G401 (cell line): ENCODE measurements around the gene SMIM20. TPM values are rescaled to one million over a fixed set of nuclear protein-coding genes. Genes with fewer than 3 reads are reported as not detected.

Source experiments
- DNase-seq: peaks from one replicate; pipeline ENCODE4 v3.0.0-alpha.2; 2015; ENCODE audit warnings: low spot score
- in situ Hi-C: cut with HindIII; loops from 2 replicates; pipeline ENCODE4 v1.10.0; 2016; ENCODE audit warnings: low sequenced_read_pairs, mixed read lengths
- total RNA-seq: library from RNA; depleted of rRNA; stranded (reverse); fragments of >200 nt; shearing (Covaris generic); gene quantifications from 2 replicates; pipeline ENCODE4 v1.2.3, GENCODE V29; 2014

Gene SMIM20
- total RNA-seq, 1 experiment from 2014 or later: 111 TPM

DNA sequence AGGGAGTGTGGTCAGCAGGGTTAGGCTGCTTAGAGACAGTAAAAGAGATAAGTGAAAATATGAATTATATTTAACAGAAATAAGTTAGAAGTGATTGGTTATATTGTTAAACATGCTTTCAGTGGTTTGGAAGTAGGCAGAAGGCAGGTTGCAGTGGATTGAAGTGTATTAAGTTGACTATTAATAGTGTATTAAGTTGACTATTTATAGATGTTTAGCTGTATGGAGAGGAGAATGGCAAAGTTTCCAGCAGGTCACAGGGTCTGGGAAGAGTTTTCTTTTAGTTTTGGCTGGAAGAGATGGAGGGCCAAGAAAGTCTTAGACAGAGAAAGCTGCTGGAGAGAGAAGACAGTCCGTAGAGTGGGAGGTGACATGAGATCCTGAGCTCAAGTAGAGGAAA lies 7.9 kb downstream of the SMIM20 start:
- in situ Hi-C loops: no loop called here
- DNase-seq: no peak

DNA sequence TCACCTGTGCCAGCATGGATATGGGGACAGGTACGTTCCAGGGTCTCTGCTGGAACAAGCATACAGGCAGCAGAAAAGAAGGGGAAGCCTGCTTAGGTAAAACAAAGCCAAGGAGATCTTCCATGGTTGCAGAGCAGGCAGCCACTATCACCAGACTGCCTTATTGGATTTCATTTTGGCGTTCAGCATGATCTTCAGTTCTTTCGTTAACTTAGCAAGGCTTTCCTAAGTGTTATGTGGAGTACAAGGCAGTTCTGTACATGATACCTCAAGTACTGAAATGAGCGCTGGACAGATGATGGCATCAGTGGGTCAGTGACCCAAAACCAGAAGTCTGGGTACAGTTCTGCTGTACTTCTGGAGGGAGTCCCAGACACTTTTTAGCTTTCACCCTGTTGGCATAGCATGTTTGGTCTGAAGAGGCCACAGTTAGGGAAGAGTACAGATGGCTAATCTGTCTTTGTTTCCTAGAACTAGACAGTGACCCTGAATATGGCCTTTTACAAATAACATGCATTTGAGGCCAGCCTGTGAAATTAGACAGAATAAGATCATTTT lies 8.9 kb downstream of the SMIM20 start:
- DNase-seq: no peak
- in situ Hi-C loops: no loop called here

DNA sequence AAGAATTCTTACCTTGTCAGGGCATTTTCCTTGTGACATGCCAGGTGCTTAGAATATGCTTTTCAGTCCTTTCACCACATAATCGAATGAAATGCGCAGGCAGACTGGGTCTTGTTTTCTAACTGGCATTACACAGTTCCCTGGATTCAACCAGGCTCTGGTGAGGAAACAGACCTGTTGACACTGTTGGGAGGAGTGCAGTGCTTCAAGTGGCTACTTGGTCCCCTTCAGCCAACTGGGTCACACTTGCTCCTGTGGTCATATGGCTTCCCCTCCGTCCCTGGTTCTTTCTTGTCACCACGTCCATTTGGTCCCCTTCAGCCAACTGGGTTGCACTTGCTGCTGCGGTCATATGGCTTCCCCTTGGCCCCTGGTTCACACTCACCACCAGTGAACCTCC lies 9.7 kb downstream of the SMIM20 start:
- in situ Hi-C loops: no loop called here
- DNase-seq: no peak

DNA sequence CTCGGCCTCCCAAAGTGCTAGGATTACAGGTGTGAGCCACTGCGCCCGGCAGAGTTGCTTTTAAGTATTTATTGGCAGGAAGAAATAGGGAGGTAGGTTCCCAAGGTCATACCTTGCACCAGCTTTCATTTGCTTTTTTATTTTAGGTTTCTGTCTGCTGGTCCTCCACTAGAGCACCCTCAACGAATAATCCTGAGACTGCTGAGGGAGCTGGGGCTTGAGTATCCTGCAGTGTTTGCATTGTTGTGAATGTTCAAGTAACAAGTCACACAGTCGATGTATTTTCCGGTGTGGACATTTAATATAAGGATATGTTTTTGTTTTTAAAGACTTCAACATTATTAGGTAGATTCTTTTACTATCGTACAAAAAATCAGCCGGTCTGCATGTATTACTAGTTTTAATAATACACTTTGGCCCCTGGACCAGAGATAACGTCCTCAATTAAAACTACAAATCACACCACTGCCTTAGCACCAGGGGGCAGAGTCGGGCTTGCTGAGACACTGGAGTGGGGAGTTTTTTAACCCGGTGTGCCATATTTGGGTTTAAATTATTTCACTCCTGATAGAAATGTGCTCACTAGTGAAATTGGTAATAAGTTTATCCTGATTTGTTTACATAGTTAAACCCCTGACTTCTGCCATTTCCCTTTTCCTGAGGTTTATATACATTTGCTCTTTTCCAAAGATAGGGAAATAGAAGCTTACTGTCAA lies 11.6 kb downstream of the SMIM20 start:
- in situ Hi-C loops: no loop called here
- DNase-seq: peak; percentile 57

DNA sequence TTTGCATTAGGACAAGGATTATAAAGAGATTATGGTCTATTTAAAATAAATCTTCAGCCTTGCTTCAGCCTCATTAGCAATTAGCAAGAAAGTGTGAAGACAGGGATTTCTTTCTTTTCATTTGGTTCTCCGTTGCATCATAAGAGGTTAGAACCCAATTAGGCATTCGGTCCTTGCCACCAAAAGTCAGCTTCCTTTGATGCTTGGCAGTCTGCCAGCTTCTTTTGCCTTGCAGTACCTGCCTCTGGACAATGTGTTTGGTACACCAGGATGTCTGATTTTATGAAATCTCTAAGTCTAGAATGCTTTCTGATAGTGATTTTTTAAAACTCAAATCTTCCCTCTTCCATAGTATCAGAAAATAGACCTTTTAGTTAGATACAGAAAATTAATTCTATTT lies 12.4 kb downstream of the SMIM20 start:
- in situ Hi-C loops: no loop called here
- peak; percentile 77 for DNase-seq

DNA sequence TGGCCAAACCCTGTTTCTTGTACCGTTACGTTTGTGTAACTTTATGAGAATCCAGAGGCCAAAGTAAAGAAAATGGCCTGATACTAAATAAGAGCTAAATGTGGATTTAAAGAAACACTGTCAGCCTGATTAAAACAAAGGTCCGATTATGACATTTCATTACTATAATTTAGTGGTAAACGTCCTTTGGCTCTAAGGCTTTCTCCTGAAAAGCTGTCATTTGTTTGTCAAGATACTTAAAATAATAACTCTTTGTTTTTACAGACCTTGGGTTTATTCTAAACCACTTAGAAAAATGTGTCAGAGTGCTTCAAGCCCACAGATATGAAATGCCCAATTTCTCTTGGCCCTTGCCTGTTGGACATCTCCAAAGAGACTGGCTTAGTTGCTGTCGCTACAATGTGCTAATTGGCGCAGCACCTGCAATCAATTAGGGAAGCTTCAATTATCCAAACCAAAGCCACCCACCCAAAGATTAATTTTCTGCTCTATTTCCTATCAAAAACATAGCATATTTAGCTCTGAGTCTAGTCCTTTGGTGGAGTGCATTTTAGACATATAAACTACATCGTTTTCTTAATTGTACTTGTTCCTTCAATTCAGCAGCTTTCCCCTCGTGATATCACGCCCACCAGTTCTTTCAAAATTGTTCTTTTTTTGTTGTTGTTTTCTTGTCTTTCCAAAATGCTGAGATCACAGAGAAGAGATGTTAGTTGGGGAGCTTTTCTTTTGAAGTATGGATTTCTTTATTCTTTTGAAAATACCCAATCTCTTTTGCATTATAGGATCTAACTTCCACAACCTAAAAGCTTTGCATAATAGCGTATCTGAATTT lies 13.6 kb downstream of the SMIM20 start:
- in situ Hi-C loops: no loop called here
- DNase-seq: peak; percentile 64

DNA sequence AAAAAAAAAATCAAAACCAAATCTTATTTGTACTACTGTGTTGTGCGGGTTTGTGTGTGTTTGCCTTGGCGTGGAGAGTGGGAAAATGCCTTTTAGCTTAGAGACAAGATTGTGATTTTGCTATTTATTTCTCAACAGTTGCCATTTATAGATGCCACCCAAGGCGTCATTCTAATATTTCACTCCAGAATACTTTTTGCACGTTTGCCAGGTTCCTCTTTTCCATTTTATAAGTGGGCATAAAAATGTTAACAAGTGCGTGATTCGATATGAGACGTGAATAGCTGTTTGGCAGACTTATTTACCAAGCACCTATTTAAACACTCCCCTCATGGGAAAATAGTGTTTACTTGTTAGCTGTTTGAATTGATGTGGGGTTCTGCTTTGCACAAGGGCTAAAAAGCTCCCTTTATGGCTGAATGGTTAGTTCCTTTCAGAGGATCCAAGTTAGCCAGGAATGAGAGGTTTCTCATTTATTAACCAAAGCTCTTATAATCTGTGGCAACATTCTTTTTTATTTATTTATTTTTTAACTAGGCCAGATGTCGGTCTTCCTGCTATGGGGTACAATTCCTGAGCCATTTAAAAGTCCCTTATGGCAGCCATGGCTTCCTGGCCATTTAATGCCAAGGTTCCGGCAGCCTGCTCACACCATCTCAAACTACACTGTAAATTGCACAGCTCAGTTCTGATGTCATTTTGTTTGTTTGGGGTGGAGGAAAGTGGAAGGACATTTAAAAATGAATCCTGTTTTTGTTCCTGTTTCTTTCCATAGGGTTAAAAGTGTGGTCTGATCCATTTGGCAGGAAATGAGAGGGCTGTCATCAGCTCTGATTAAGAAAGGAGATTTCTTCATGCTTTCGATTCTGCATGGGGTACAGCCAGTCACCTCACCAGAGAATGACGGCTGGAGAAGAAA lies 14.6 kb downstream of the SMIM20 start:
- in situ Hi-C loops: no loop called here
- peak; percentile 59 for DNase-seq

DNA sequence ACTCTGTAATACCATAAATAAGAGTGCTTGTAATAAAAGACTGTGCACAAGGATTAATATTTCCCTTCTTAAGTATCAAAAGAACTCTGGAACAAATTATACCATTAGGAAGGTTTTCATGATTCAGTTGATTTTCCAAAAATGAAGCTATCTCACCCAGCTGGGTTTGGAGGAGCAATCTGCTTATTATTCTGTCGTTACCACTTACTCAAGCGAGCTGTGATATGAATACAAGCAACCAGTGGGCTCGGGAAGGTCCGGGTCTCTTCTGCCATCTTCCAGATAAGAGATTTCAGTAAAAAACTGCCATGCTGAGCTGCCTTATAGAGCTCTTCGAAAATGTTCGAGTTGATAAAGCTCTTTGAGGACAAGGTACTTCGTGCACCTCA lies 15.3 kb downstream of the SMIM20 start:
- in situ Hi-C loops: no loop called here
- peak; percentile 53 for DNase-seq

DNA sequence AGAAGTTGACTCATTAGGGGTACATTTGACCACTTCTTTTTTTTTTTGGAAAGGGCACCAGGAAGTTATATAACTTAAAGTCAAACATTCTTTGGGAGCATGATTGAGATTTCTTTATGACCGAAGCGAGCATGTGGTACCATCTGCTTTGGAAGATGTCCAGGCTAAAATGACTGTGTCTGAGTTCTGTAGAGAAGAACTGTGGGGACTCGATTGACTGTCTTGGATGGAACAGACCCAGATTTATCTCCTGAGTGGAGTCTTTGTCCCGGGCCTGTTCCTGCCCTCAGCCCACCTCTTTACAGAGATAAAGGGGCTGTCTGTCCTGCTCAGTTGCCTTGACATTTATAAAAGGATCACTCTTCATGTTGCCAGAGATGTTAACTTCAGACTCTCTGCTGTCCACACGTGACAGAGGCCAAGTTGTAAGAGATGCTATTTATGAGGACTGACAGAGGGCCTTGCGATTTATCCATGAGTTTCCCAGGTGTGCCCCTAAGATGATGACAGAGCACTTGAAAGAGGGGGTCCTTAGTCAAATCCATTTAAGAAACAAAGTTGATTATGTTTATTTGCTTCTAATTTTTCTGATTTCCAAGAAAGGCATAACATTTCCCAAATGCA lies 16.8 kb downstream of the SMIM20 start:
- DNase-seq: peak; percentile 34
- in situ Hi-C loops: no loop called here

DNA sequence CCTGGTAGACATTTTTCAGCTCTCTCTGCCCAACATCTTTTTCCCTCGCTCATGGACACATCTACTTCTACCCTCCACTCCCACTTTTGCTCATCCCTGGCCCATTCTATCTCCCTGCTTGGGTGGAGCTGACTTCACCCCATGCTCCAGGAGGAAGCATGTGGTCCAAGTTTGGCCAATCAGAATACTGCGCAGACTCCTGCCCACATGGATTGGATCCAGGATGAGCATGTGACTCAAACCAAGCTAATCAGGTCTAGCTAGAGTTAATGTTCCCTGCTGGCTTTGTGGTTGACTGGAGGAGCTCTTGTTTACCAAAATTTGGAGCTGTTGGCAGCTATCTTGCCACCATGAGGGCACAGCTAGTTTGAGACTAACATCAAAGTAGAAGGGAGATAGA lies 22.7 kb downstream of the SMIM20 start:
- in situ Hi-C loops: no loop called here
- no peak for DNase-seq

DNA sequence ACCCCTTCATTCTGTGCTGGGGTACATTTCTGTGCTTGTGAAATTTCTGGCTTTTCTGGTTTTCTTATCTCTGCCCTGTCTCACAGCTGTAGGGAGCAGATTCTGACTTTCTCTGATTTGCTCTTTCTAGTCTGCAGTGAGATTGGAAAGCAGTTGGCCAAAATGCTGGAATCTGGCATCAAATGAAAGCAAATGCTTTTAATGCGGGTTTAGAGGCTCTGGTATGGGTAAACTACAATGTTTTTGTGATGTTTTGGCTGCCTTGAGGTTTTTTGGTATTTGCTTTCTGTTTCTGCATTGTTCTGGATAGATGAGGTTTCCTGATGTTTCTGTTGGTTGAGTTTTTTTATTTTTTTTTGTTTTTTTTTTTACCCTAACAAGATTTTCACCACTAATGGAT lies 23.8 kb downstream of the SMIM20 start:
- in situ Hi-C loops: no loop called here

DNA sequence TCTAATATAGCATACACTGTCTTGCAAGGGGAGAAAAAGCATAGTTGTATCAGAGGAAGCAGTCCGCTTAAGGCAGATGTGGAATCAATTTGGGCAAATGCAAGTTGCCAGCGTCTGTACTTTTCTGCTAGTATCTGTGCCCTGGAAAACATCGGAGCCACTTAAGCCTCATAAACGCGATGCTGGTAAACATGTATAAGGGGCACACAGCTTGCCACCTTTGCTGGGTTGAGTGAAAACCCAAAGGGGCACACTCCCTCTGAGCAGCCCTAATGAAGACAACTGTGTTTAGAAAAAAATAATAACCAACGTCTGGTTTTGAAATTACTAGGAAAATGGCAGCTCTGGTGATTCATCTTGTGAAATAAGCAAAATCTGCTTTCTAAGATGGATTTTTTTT lies 24.3 kb downstream of the SMIM20 start:
- in situ Hi-C loops: no loop called here
- no peak for DNase-seq

More for the DNA sequence above, 23.8 kb downstream of the SMIM20 start:
- DNase-seq: no peak

DNA sequence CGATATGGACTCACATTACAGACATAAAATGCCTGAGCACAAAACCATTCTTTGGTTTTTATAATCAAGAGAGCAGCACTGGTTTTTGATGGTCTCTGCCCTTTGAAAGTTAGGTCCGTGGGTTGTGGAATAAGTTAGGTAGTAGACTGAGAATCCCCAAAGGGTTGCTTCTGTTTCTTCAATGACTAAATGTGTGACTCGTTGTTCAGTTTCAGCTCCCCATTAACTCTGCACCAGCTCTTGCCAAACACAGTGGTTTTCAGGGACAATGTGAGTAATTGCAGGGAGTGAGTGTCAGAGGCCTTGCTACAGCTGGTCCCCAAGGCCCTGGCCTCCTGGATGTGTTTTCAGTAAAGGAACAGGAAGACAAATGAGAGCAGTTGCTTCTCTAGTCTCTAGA lies 24.8 kb downstream of the SMIM20 start:
- DNase-seq: no peak
- in situ Hi-C loops: no loop called here

DNA sequence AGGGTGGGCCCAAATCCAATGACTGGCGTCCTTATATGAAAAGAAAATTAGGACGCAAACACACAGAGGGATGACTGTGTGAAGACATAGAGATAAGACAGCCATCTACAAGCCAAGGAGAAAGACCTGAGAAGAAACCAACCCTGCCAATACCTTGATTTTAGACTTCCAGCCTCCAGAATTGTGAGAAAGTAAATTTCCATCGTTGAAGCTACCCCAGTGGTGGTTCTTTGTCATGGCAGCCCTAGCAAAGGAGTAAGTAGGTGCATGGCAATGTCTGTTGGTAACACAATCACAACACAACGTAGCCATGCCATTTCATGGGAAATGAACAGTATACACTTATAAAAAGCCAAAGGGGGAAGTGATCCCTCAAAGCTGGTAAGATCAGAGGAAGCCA lies 25.3 kb downstream of the SMIM20 start:
- no peak for DNase-seq
- in situ Hi-C loops: no loop called here

DNA sequence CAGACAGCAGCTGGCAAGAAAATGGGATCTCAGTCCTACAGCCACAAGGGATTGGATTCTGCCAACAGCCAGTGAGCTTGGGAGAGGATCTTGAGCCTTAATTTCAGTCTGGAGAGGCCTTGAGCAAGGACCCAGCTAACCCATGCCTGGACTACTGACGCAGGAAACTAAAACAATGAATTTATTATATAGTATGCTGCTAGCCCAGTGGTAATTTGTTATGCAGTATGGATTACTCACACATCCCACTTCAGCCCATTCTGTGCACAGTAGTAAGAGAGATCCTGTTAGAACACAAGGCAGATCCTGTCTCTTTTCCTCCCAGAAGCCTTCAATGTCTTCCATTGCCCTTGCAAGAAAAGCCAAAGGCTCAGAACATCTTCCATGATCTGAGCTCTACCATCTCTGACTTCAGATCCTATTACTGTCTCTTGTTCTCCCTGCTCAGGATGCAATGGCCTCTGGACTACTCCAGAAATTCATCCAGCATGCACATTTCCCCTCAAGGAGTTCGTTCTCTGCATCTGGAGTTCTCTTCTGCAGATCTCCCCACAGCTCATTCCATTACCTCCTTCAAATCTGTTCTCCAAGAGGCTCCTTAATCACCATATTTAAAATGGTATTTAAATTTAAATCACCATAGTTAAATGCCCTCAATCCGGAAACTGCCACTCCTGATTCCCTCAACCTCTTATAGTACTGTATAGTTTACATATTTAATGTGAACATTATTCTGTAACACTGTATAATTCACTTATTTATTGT lies 27.6 kb downstream of the SMIM20 start:
- no peak for DNase-seq
- in situ Hi-C loops: no loop called here

DNA sequence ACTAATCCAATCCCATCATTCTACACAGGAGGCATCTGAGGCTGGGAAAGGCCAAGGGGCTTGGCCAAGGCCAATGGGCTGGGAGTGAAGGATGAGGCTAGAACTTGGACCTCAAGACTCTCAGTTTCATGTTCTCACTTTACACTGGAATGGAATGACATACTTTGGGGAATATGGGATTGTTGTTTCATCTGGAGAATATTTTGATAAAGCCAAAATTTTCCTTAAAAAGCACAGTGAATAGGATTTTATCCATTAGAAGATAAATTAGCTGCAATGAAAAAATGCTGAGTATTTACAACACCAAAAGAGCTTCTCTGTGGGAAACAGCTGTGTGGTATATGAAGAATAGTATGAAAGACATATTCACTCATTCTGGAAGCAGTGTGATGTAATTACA lies 29.3 kb downstream of the SMIM20 start:
- DNase-seq: no peak

DNA sequence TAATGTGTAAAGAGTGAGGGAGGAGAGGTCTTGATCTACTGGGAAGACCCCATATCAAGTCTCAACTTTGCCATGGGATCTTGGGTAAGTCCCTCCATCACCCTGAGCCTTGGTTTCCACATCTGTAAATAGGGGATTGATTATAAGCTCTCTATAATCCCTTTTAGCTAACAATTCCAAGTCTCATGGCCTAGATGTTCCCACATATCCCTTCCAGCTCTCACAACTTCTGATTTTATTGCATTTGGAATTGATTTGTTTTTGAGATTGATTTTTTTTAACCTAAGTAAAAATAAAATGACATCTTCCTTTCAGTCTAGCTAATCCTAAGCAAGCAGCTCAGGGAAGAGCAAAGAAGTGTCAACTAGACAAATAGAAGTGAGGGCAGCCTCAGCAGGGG lies 29.8 kb downstream of the SMIM20 start:
- in situ Hi-C loops: no loop called here
- DNase-seq: no peak

More for the DNA sequence above, 29.3 kb downstream of the SMIM20 start:
- in situ Hi-C loops: no loop called here

DNA sequence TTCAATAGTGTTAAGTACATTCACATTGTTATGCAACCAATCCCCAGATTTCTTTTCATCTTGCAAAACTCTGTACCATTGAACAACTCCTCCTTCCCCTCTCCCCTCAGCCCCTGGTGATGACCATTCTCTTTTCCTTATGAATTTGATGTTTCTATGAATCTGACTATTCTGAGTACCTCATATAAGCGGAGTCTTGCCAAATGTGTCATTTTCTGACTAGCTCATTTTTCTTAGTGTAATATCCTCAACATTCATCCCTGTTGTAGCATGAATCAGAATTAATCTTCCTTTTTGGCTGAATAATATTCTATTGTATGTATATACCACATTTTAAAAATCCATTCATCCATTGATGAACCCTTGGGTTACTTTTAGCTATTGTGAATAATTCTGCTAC lies 34.0 kb downstream of the SMIM20 start:
- in situ Hi-C loops: no loop called here
- DNase-seq: no peak
